ENCODE results near the gene GLI1.

The GLI1 gene

GRCh38 chr12:57476162-57476992 is 16.8 kb downstream of the GLI1 start:
- Histone ChIP-seq H2BK5ac (ENCODE audit: low read length) (no peak overlapping the region), H3K79me2 (ENCODE audit: control insufficient read depth, insufficient read depth, low read length) (no peaks in the 10 kb centered on the region), H3K4me3 (ENCODE audit: low read length) (no peak overlapping the region), H3K9ac (ENCODE audit: low read length) (no peak overlapping the region), H3K27me3 (ENCODE audit: insufficient read depth, low read length, poor library complexity) (peaks cover 25% of the 10 kb centered on the region), H3K4me2 (ENCODE audit: low read length) (peak overlapping the region; percentile 59), H2BK15ac (replicated peaks; ENCODE audit: low read depth) (no peak overlapping the region), H2BK120ac (ENCODE audit: low read depth, low read length) (no peak overlapping the region), H4K5ac (ENCODE audit: low read length) (no peak overlapping the region), H3K27ac (ENCODE audit: low read depth, low read length) (no peak overlapping the region), H3K56ac (ENCODE audit: low read length) (peak overlapping the region; percentile 58), H2AK5ac (ENCODE audit: low read length) (no peak overlapping the region), H3K36me3 (ENCODE audit: control insufficient read depth, insufficient read depth, low read length) (no peaks in the 10 kb centered on the region), H4K8ac (ENCODE audit: low read depth, low read length) (no peak overlapping the region), H3K18ac (ENCODE audit: low read length) (no peak overlapping the region), H3K23ac (ENCODE audit: low read length) (no peak overlapping the region), H3K79me1 (ENCODE audit: low read length) (no peaks in the 10 kb centered on the region), H3K4ac (ENCODE audit: low read depth, low read length) (no peak overlapping the region), H3K4me1 (ENCODE audit: control insufficient read depth, low read depth, low read length) (peaks cover 8% of the 10 kb centered on the region)
- no CpG with 5 or more reads among the region's 29 CpGs for WGBS (ENCODE audit: extremely low coverage, insufficient coverage, low lambda C conversion rate)
- no peak for DNase-seq

GRCh38 chr12:57476993-57477709 is 17.6 kb downstream of the GLI1 start:
- H2BK5ac ChIP-seq (ENCODE audit: low read length), result no peak overlapping the region
- no peak overlapping the region for H2BK15ac ChIP-seq (replicated peaks; ENCODE audit: low read depth)
- H3K36me3 ChIP-seq (ENCODE audit: control insufficient read depth, insufficient read depth, low read length), result no peaks in the 10 kb centered on the region
- H3K4me3 ChIP-seq (ENCODE audit: low read length), result no peak overlapping the region
- no peak overlapping the region for H3K4me2 ChIP-seq (ENCODE audit: low read length)
- H4K5ac ChIP-seq (ENCODE audit: low read length), result no peak overlapping the region
- no peak overlapping the region for H4K8ac ChIP-seq (ENCODE audit: low read depth, low read length)
- H3K9ac ChIP-seq (ENCODE audit: low read length), result peak overlapping the region; percentile 47
- H3K79me2 ChIP-seq (ENCODE audit: control insufficient read depth, insufficient read depth, low read length), result no peaks in the 10 kb centered on the region
- peak overlapping the region; percentile 57 for H3K56ac ChIP-seq (ENCODE audit: low read length)
- H3K18ac ChIP-seq (ENCODE audit: low read length), result peak overlapping the region; percentile 33
- WGBS (ENCODE audit: extremely low coverage, insufficient coverage, low lambda C conversion rate), result no CpG with 5 or more reads among the region's 15 CpGs
- H3K23ac ChIP-seq (ENCODE audit: low read length), result no peak overlapping the region
- no peak overlapping the region for H3K4ac ChIP-seq (ENCODE audit: low read depth, low read length)
- H3K27ac ChIP-seq (ENCODE audit: low read depth, low read length), result no peak overlapping the region
- peaks cover 8% of the 10 kb centered on the region for H3K4me1 ChIP-seq (ENCODE audit: control insufficient read depth, low read depth, low read length)
- H3K27me3 ChIP-seq (ENCODE audit: insufficient read depth, low read length, poor library complexity), result peaks cover 25% of the 10 kb centered on the region
- H2BK120ac ChIP-seq (ENCODE audit: low read depth, low read length), result no peak overlapping the region
- no peak overlapping the region for H2AK5ac ChIP-seq (ENCODE audit: low read length)
- no peaks in the 10 kb centered on the region for H3K79me1 ChIP-seq (ENCODE audit: low read length)
- DNase-seq, result no peak

GRCh38 chr12:57477710-57478681 is 18.4 kb downstream of the GLI1 start:
- WGBS (ENCODE audit: extremely low coverage, insufficient coverage, low lambda C conversion rate), result no CpG with 5 or more reads among the region's 12 CpGs

GRCh38 chr12:57479043-57479375 is 19.4 kb downstream of the GLI1 start:
- Histone ChIP-seq H3K27ac (ENCODE audit: low read depth, low read length) (no peak overlapping the region), H3K79me2 (ENCODE audit: control insufficient read depth, insufficient read depth, low read length) (no peaks in the 10 kb centered on the region), H2BK120ac (ENCODE audit: low read depth, low read length) (no peak overlapping the region), H3K9ac (ENCODE audit: low read length) (no peak overlapping the region), H3K4me2 (ENCODE audit: low read length) (no peak overlapping the region), H2BK15ac (replicated peaks; ENCODE audit: low read depth) (no peak overlapping the region), H3K27me3 (ENCODE audit: insufficient read depth, low read length, poor library complexity) (peaks cover 18% of the 10 kb centered on the region), H3K4me3 (ENCODE audit: low read length) (no peak overlapping the region), H3K4ac (ENCODE audit: low read depth, low read length) (no peak overlapping the region), H3K79me1 (ENCODE audit: low read length) (no peaks in the 10 kb centered on the region), H3K36me3 (ENCODE audit: control insufficient read depth, insufficient read depth, low read length) (no peaks in the 10 kb centered on the region), H4K5ac (ENCODE audit: low read length) (no peak overlapping the region), H3K18ac (ENCODE audit: low read length) (no peak overlapping the region), H4K8ac (ENCODE audit: low read depth, low read length) (no peak overlapping the region), H2AK5ac (ENCODE audit: low read length) (no peak overlapping the region), H3K4me1 (ENCODE audit: control insufficient read depth, low read depth, low read length) (peaks cover 8% of the 10 kb centered on the region), H3K23ac (ENCODE audit: low read length) (no peak overlapping the region), H2BK5ac (ENCODE audit: low read length) (no peak overlapping the region), H3K56ac (ENCODE audit: low read length) (no peak overlapping the region)
- DNase-seq, result no peak
- no CpG with 5 or more reads among the region's 10 CpGs for WGBS (ENCODE audit: extremely low coverage, insufficient coverage, low lambda C conversion rate)

More at GRCh38 chr12:57477710-57478681, 18.4 kb downstream of the GLI1 start:
- Histone ChIP-seq H4K5ac (ENCODE audit: low read length) (no peak overlapping the region), H3K27ac (ENCODE audit: low read depth, low read length) (no peak overlapping the region), H2BK120ac (ENCODE audit: low read depth, low read length) (no peak overlapping the region), H2BK5ac (ENCODE audit: low read length) (no peak overlapping the region), H3K23ac (ENCODE audit: low read length) (no peak overlapping the region), H3K36me3 (ENCODE audit: control insufficient read depth, insufficient read depth, low read length) (no peaks in the 10 kb centered on the region), H3K4me3 (ENCODE audit: low read length) (no peak overlapping the region), H3K18ac (ENCODE audit: low read length) (peak overlapping the region; percentile 33), H3K4me1 (ENCODE audit: control insufficient read depth, low read depth, low read length) (peaks cover 8% of the 10 kb centered on the region), H4K8ac (ENCODE audit: low read depth, low read length) (no peak overlapping the region), H2BK15ac (replicated peaks; ENCODE audit: low read depth) (no peak overlapping the region), H3K9ac (ENCODE audit: low read length) (peak overlapping the region; percentile 47), H3K56ac (ENCODE audit: low read length) (peak overlapping the region; percentile 57), H3K79me2 (ENCODE audit: control insufficient read depth, insufficient read depth, low read length) (no peaks in the 10 kb centered on the region), H3K79me1 (ENCODE audit: low read length) (no peaks in the 10 kb centered on the region), H3K27me3 (ENCODE audit: insufficient read depth, low read length, poor library complexity) (peaks cover 25% of the 10 kb centered on the region), H3K4ac (ENCODE audit: low read depth, low read length) (no peak overlapping the region), H3K4me2 (ENCODE audit: low read length) (no peak overlapping the region), H2AK5ac (ENCODE audit: low read length) (no peak overlapping the region)
- no peak for DNase-seq

- H3K27me3 ChIP-seq (ENCODE audit: insufficient read depth, low read length, poor library complexity), result peaks cover 13% of the 10 kb centered on the region
- H3K23ac ChIP-seq (ENCODE audit: low read length), result no peak within 1 kb of the TSS
- H2AK5ac ChIP-seq (ENCODE audit: low read length), result no peak within 1 kb of the TSS
- WGBS (ENCODE audit: extremely low coverage, insufficient coverage, low lambda C conversion rate), result no CpG with 5 or more reads among the region's 6 CpGs
- H3K79me1 ChIP-seq (ENCODE audit: low read length), result no peaks in the 10 kb centered on the region
- H3K36me3 ChIP-seq (ENCODE audit: control insufficient read depth, insufficient read depth, low read length), result no peaks in the 10 kb centered on the region
- no peak within 1 kb of the TSS for H4K5ac ChIP-seq (ENCODE audit: low read length)
- no peak within 1 kb of the TSS for H2BK15ac ChIP-seq (replicated peaks; ENCODE audit: low read depth)
- H2BK120ac ChIP-seq (ENCODE audit: low read depth, low read length), result no peak within 1 kb of the TSS
- H3K56ac ChIP-seq (ENCODE audit: low read length), result no peak within 1 kb of the TSS
- peaks cover 8% of the 10 kb centered on the region for H3K4me1 ChIP-seq (ENCODE audit: control insufficient read depth, low read depth, low read length)
- no peak within 1 kb of the TSS for H3K4me2 ChIP-seq (ENCODE audit: low read length)
- no peak within 1 kb of the TSS for H3K4me3 ChIP-seq (ENCODE audit: low read length)
- no peak within 1 kb of the TSS for H4K8ac ChIP-seq (ENCODE audit: low read depth, low read length)
- no peak within 1 kb of the TSS for H3K4ac ChIP-seq (ENCODE audit: low read depth, low read length)
- DNase-seq, result no peak
- no peaks in the 10 kb centered on the region for H3K79me2 ChIP-seq (ENCODE audit: control insufficient read depth, insufficient read depth, low read length)
- no peak within 1 kb of the TSS for H3K18ac ChIP-seq (ENCODE audit: low read length)
- no peak within 1 kb of the TSS for H3K9ac ChIP-seq (ENCODE audit: low read length)
- H3K27ac ChIP-seq (ENCODE audit: low read depth, low read length), result no peak within 1 kb of the TSS
- H2BK5ac ChIP-seq (ENCODE audit: low read length), result no peak within 1 kb of the TSS
These were observed 20.0 kb downstream of the GLI1 start, which contains the start of gene ARHGAP9 for GRCh38 chr12:57479376-57480115. TSS of gene ARHGAP9 (minus strand) at chr12:57479866. CDS start at chr12:57479406, 460 bp downstream.

Data from mesendoderm (in vitro differentiated cells).